ENCODE results near the gene ARHGAP22. TPM values are rescaled to one million over a fixed set of nuclear protein-coding genes. Genes with fewer than 3 reads are reported as not detected.
"Not testable (repeated sequence)": the region's sequence is repeated elsewhere in the genome, so short reads cannot be mapped to it uniquely, and the experiment has no call there.

ARHGAP22 gene
- total RNA-seq, 1 experiment from 2014 or later: not detected

DNA sequence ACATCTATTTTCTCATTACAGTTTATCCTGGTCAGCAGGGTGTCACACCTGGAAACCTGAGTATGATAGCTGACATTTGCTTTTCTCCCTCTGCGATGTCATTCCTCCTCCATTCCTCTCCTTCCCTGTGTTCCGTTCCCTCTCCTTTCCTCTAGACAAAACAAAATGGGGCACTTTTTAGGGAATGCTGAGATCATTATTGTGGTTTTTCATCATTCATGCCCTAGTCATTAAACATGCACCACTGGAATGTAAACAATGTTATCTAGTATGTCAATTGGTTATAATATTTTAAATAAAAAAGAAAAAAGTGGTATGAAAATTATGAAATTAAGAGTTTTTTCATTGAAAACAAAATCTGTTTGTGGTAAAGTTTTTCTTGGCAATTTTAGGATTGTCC lies 165.8 kb downstream of the ARHGAP22 start:
- no peak overlapping the region; the same call in 1 of the 2 replicates for H3K4me3 ChIP-seq
- H3K9me3 ChIP-seq (replicated peaks): no peaks in the 10 kb centered on the region
- H3K36me3 ChIP-seq: peaks cover 2% of the 10 kb centered on the region; the same call in 1 of the 2 replicates
- peak in 1 of 2 experiments; percentile 31 for DNase-seq
- peaks cover 15% of the 10 kb centered on the region for H3K4me1 ChIP-seq
- no peaks in the 10 kb centered on the region for H3K27me3 ChIP-seq
- peak overlapping the region; percentile 73 for H3K27ac ChIP-seq

DNA sequence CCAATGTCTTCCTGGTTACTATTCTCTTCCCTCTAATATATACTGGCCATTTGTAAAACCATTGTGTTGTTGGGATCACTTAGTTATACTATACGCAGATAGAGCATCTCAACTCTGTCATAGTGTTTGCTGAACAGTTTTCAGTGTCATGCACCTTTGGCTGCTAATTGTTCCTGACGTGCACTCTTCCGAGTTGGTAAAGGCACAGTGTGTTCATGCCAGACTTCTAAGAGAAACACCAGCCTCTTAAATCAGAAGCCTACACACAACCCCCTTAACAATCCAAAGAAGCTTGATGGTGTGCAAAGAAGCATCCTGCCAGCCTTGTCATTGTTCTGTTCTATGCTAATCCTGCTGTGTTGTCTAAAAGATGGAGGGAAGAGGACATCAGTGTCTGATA lies 167.3 kb downstream of the ARHGAP22 start:
- Histone ChIP-seq H3K36me3 (peaks cover 2% of the 10 kb centered on the region; the same call in 1 of the 2 replicates), H3K4me1 (peaks cover 15% of the 10 kb centered on the region), H3K9me3 (replicated peaks) (no peaks in the 10 kb centered on the region)

GRCh38 chr10:48431871-48432270 lies 173.0 kb downstream of the ARHGAP22 start:
- Histone ChIP-seq H3K4me1 (no peaks in the 10 kb centered on the region), H3K36me3 (no peaks in the 10 kb centered on the region; the same call in 1 of the 2 replicates), H3K4me3 (no peak overlapping the region), H3K27me3 (no peaks in the 10 kb centered on the region), H3K9me3 (replicated peaks) (no peaks in the 10 kb centered on the region), H3K27ac (no peak overlapping the region)
- no peak for DNase-seq

More for the DNA sequence above, 167.3 kb downstream of the ARHGAP22 start:
- DNase-seq: no peak
- Histone ChIP-seq H3K4me3 (no peak overlapping the region), H3K27me3 (no peaks in the 10 kb centered on the region), H3K27ac (no peak overlapping the region)

- Histone ChIP-seq H3K27ac (no peak overlapping the region), H3K4me3 (no peak overlapping the region), H3K27me3 (no peaks in the 10 kb centered on the region), H3K4me1 (no peaks in the 10 kb centered on the region), H3K9me3 (replicated peaks) (no peaks in the 10 kb centered on the region), H3K36me3 (no peaks in the 10 kb centered on the region)
- no peak for DNase-seq
These were observed 174.4 kb downstream of the ARHGAP22 start for GRCh38 chr10:48430402-48430993.

GRCh38 chr10:48429309-48429708 lies 175.6 kb downstream of the ARHGAP22 start:
- Histone ChIP-seq H3K4me1 (no peaks in the 10 kb centered on the region), H3K27ac (no peak overlapping the region), H3K36me3 (no peaks in the 10 kb centered on the region), H3K27me3 (no peaks in the 10 kb centered on the region), H3K9me3 (replicated peaks) (no peaks in the 10 kb centered on the region), H3K4me3 (no peak overlapping the region)
- DNase-seq: no peak

GRCh38 chr10:48428896-48429295 lies 176.0 kb downstream of the ARHGAP22 start:
- no peak overlapping the region for H3K4me3 ChIP-seq
- no peaks in the 10 kb centered on the region for H3K4me1 ChIP-seq
- H3K27me3 ChIP-seq: no peaks in the 10 kb centered on the region
- no peaks in the 10 kb centered on the region for H3K36me3 ChIP-seq
- H3K27ac ChIP-seq: no peak overlapping the region
- DNase-seq: no peak
- H3K9me3 ChIP-seq (replicated peaks): no peaks in the 10 kb centered on the region

GRCh38 chr10:48423884-48424283 lies 181.0 kb downstream of the ARHGAP22 start:
- no peaks in the 10 kb centered on the region for H3K27me3 ChIP-seq
- H3K9me3 ChIP-seq (replicated peaks): no peaks in the 10 kb centered on the region
- no peak for DNase-seq
- H3K4me1 ChIP-seq: no peaks in the 10 kb centered on the region
- H3K4me3 ChIP-seq: no peak overlapping the region
- no peak overlapping the region for H3K27ac ChIP-seq
- no peaks in the 10 kb centered on the region for H3K36me3 ChIP-seq

GRCh38 chr10:48421862-48422261 lies 183.0 kb downstream of the ARHGAP22 start:
- not testable (repeated sequence) for H3K4me1 ChIP-seq; H3K4me3 ChIP-seq; H3K9me3 ChIP-seq (replicated peaks); H3K36me3 ChIP-seq; H3K27me3 ChIP-seq; DNase-seq; H3K27ac ChIP-seq

- Histone ChIP-seq H3K4me1 (no peaks in the 10 kb centered on the region), H3K27ac (no peak overlapping the region), H3K36me3 (no peaks in the 10 kb centered on the region), H3K27me3 (no peaks in the 10 kb centered on the region), H3K9me3 (replicated peaks) (no peaks in the 10 kb centered on the region), H3K4me3 (no peak overlapping the region)
- DNase-seq: no peak
These were observed 185.2 kb downstream of the ARHGAP22 start for GRCh38 chr10:48419714-48420113.

GRCh38 chr10:48418189-48418788 lies 186.6 kb downstream of the ARHGAP22 start:
- H3K36me3 ChIP-seq: no peaks in the 10 kb centered on the region
- no peak overlapping the region for H3K4me3 ChIP-seq
- no peak for DNase-seq
- H3K27ac ChIP-seq: no peak overlapping the region
- no peaks in the 10 kb centered on the region for H3K4me1 ChIP-seq
- H3K9me3 ChIP-seq (replicated peaks): no peaks in the 10 kb centered on the region
- no peaks in the 10 kb centered on the region for H3K27me3 ChIP-seq

- Histone ChIP-seq H3K4me1 (no peaks in the 10 kb centered on the region), H3K27me3 (no peaks in the 10 kb centered on the region), H3K36me3 (0 out of 2 replicates have a peak, but pooled peaks cover 6% of the 10 kb centered on the region), H3K4me3 (no peak overlapping the region), H3K27ac (no peak overlapping the region), H3K9me3 (replicated peaks) (no peaks in the 10 kb centered on the region; the same call in 1 of the 2 replicates)
- DNase-seq: no peak
These were observed 187.5 kb downstream of the ARHGAP22 start for GRCh38 chr10:48417374-48417773.

GRCh38 chr10:48416584-48417232 lies 188.2 kb downstream of the ARHGAP22 start:
- Histone ChIP-seq H3K36me3 (0 out of 2 replicates have a peak, but pooled peaks cover 6% of the 10 kb centered on the region), H3K27ac (no peak overlapping the region), H3K27me3 (no peaks in the 10 kb centered on the region), H3K4me3 (no peak overlapping the region), H3K9me3 (replicated peaks) (no peaks in the 10 kb centered on the region; the same call in 1 of the 2 replicates), H3K4me1 (no peaks in the 10 kb centered on the region)
- no peak for DNase-seq

- no peak for DNase-seq
- Histone ChIP-seq H3K4me1 (no peaks in the 10 kb centered on the region), H3K27ac (no peak overlapping the region)
These were observed 190.1 kb downstream of the ARHGAP22 start for GRCh38 chr10:48414778-48415177.

DNA sequence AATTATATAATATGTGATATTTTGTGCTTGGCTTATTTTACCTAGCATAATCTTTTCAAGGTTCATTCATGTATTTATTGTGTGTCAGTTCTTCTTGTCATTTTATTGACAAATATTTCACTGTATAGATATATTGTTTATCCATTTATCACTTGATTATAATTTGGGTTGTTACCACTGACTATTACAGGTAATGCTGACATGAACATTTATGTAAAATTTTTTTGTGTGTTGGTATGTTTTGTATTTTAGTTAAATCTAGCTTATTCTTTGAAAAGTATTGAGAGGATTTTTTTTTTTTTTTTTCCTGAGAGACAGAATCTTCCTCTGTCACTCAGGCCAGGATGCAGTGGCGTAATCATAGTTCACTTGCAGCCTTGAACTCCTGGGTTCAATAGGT lies 190.7 kb downstream of the ARHGAP22 start:
- Histone ChIP-seq H3K9me3 (replicated peaks) (no peaks in the 10 kb centered on the region; the same call in 1 of the 2 replicates), H3K4me1 (no peaks in the 10 kb centered on the region), H3K36me3 (peaks cover 12% of the 10 kb centered on the region), H3K4me3 (no peak overlapping the region), H3K27me3 (no peaks in the 10 kb centered on the region), H3K27ac (no peak overlapping the region)
- no peak for DNase-seq

More at GRCh38 chr10:48414778-48415177, 190.1 kb downstream of the ARHGAP22 start:
- H3K9me3 ChIP-seq (replicated peaks): no peaks in the 10 kb centered on the region; the same call in 1 of the 2 replicates
- H3K36me3 ChIP-seq: peaks cover 12% of the 10 kb centered on the region
- no peak overlapping the region for H3K4me3 ChIP-seq
- no peaks in the 10 kb centered on the region for H3K27me3 ChIP-seq

DNA sequence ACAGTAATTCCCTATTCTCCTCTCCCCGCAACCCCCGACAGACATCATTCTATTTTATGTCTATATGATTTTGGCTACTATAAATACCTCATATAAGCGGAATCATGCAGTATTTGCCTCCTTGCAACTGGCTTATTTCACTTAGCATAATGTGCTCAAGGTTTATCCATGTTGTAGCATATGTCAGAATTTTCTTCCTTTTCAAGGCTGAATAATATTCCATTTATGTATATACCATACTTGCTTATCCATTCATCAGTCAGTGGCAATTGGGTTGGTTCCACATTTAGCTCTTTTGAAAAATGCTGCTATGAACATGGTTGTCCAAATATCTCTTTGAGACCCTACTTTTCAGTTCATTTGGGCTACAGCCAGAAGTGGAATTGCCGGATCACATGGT lies 191.9 kb downstream of the ARHGAP22 start:
- DNase-seq: no peak
- H3K4me1 ChIP-seq: no peaks in the 10 kb centered on the region
- no peak overlapping the region for H3K4me3 ChIP-seq
- no peaks in the 10 kb centered on the region for H3K27me3 ChIP-seq
- H3K9me3 ChIP-seq (replicated peaks): no peaks in the 10 kb centered on the region; the same call in 1 of the 2 replicates
- peaks cover 12% of the 10 kb centered on the region for H3K36me3 ChIP-seq
- H3K27ac ChIP-seq: no peak overlapping the region
